HFFc6 (cell line): ENCODE results near the gene RAB18. TPM values are rescaled to one million over a fixed set of nuclear protein-coding genes. Genes with fewer than 3 reads are reported as not detected.

Experiments used
- DNase-seq: peaks from one replicate; pipeline ENCODE4 v3.0.0-alpha.2; 2018
- H3K27ac Mint-ChIP-seq: 2 replicates; pipeline ENCODE4 v1.8.0; 2020; ENCODE audit warnings: mild to moderate bottlenecking, mixed read lengths
- H3K27me3 Mint-ChIP-seq: 2 replicates; pipeline ENCODE4 v1.8.0; 2021; ENCODE audit warnings: mild to moderate bottlenecking, moderate library complexity, mixed read lengths; ENCODE audit not compliant: insufficient read depth
- H3K36me3 Mint-ChIP-seq: 2 replicates; pipeline ENCODE4 v1.8.0; 2021; ENCODE audit warnings: low read depth, mixed read lengths
- H3K4me1 Mint-ChIP-seq: 2 replicates; pipeline ENCODE4 v1.8.0; 2020; ENCODE audit warnings: low read depth, mixed read lengths
- H3K4me3 Mint-ChIP-seq: 2 replicates; pipeline ENCODE4 v1.8.0; 2020; ENCODE audit warnings: mild to moderate bottlenecking, moderate library complexity, mixed read lengths
- H3K9me3 Mint-ChIP-seq: 2 replicates; pipeline ENCODE4 v1.8.0; 2020; ENCODE audit warnings: mild to moderate bottlenecking, mixed read lengths
- CTCF ChIP-seq: fragments of 200-600 bp; sonication (generic); IDR thresholded peaks from 2 replicates; pipeline ENCODE4 v1.5.0; 2021; ENCODE audit warnings: antibody characterized with exemption, mild to moderate bottlenecking
- total RNA-seq, 6 experiments: library from RNA; stranded (reverse); fragmentation: NEBNext Ultra II Directional; extraction: Animal tissue kit (Norgen Biotek cat#: 25700); gene quantifications; 2 replicates in 1 of 6; 3 replicates in 5 of 6; pipeline ENCODE4 v1.2.3, GENCODE V29; 2021

The RAB18 gene
- total RNA-seq, 6 experiments from 2014 or later = 122 to 164 (median 144) TPM

GRCh38 chr10:27494116-27494805 lies 9.8 kb upstream of the RAB18 start:
- Mint-ChIP-seq H3K9me3 (peaks cover 10% of the 10 kb centered on the region), H3K36me3 (peaks cover 9% of the 10 kb centered on the region), H3K27me3 (peaks cover 6% of the 10 kb centered on the region), H3K4me3 (no peak overlapping the region), H3K27ac (no peak overlapping the region), H3K4me1 (peaks cover 5% of the 10 kb centered on the region; the same call in 1 of the 2 replicates)
- DNase-seq = no peak
- TF ChIP-seq CTCF = no peak

- peaks cover 5% of the 10 kb centered on the region for H3K36me3 Mint-ChIP-seq
- H3K9me3 Mint-ChIP-seq = peaks cover 5% of the 10 kb centered on the region
- no peaks in the 10 kb centered on the region for H3K4me1 Mint-ChIP-seq
- H3K27ac Mint-ChIP-seq = no peak overlapping the region
- H3K4me3 Mint-ChIP-seq = no peak overlapping the region
- DNase-seq = no peak
- TF ChIP-seq CTCF = no peak
- H3K27me3 Mint-ChIP-seq = peaks cover 14% of the 10 kb centered on the region
Measured at GRCh38 chr10:27496137-27496536, 8.0 kb upstream of the RAB18 start.

- Mint-ChIP-seq H3K27ac (no peak overlapping the region), H3K36me3 (peaks cover 4% of the 10 kb centered on the region; the same call in 1 of the 2 replicates), H3K9me3 (no peaks in the 10 kb centered on the region), H3K4me3 (no peak overlapping the region), H3K4me1 (peaks cover 8% of the 10 kb centered on the region), H3K27me3 (peaks cover 20% of the 10 kb centered on the region)
- no peak for TF ChIP-seq CTCF
- DNase-seq = no peak
Measured at GRCh38 chr10:27500096-27500495, 4.0 kb upstream of the RAB18 start.

- Mint-ChIP-seq H3K27me3 (peaks cover 20% of the 10 kb centered on the region), H3K9me3 (no peaks in the 10 kb centered on the region), H3K4me1 (peaks cover 11% of the 10 kb centered on the region), H3K27ac (no peak overlapping the region), H3K4me3 (no peak overlapping the region), H3K36me3 (peaks cover 8% of the 10 kb centered on the region)
- DNase-seq = no peak
- no peak for TF ChIP-seq CTCF
Measured at GRCh38 chr10:27500886-27501285, 3.2 kb upstream of the RAB18 start.

GRCh38 chr10:27503498-27504006 lies 552 bp upstream of the RAB18 start:
- Mint-ChIP-seq H3K4me1 (peaks cover 33% of the 10 kb centered on the region), H3K27ac (peak overlapping the region; percentile 98), H3K9me3 (no peaks in the 10 kb centered on the region), H3K27me3 (peaks cover 16% of the 10 kb centered on the region), H3K4me3 (peak overlapping the region; percentile 99), H3K36me3 (peaks cover 22% of the 10 kb centered on the region)
- TF ChIP-seq CTCF = no peak
- DNase-seq = no peak
